Measurements from ENCODE around the gene HCN1. TPM values are rescaled to one million over a fixed set of nuclear protein-coding genes. Genes with fewer than 3 reads are reported as not detected.
"Not testable (repeated sequence)": the region's sequence is repeated elsewhere in the genome, so short reads cannot be mapped to it uniquely, and the experiment has no call there.

HCN1 gene
- total RNA-seq, 2 donors from 2014 or later, result 0.07 to 0.11 TPM

DNA sequence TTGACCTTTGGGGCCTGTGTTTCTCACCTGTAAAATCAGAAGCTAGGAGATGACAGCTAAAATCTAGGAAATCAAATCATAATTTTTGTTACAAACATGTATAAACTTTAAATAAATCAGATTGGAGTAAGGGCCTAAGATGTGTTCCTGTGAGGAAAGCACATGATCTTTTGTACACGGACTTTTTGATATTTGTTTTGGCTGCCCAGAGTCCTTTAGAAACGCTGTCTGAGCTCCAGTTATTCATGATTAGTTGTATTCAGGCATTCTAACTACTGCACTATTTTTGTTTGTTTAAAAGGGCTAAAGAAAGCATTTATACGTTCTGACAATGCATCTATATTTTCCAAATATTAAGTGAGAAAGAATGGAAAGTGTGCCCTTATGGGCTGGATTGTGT, 94.8 kb downstream of the HCN1 start:
- Histone ChIP-seq H3K27me3 (no peaks in the 10 kb centered on the region), H3K4me1 (no peaks in the 10 kb centered on the region), H3K4me3 (no peak overlapping the region), H3K36me3 (no peaks in the 10 kb centered on the region), H3K27ac (no peak overlapping the region), H3K9me3 (no peaks in the 10 kb centered on the region), H3K9ac (ENCODE audit: low read depth in 2 of 2, low read length in 2 of 2) (no peak overlapping the region)
- TF ChIP-seq, protein P1, sequence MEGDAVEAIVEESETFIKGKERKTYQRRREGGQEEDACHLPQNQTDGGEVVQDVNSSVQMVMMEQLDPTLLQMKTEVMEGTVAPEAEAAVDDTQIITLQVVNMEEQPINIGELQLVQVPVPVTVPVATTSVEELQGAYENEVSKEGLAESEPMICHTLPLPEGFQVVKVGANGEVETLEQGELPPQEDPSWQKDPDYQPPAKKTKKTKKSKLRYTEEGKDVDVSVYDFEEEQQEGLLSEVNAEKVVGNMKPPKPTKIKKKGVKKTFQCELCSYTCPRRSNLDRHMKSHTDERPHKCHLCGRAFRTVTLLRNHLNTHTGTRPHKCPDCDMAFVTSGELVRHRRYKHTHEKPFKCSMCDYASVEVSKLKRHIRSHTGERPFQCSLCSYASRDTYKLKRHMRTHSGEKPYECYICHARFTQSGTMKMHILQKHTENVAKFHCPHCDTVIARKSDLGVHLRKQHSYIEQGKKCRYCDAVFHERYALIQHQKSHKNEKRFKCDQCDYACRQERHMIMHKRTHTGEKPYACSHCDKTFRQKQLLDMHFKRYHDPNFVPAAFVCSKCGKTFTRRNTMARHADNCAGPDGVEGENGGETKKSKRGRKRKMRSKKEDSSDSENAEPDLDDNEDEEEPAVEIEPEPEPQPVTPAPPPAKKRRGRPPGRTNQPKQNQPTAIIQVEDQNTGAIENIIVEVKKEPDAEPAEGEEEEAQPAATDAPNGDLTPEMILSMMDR (IDR thresholded peaks at IDR 0.05), result no peak
- intact Hi-C loops (cut with DNase I), result no loop called here
- DNase-seq, result no peak

DNA sequence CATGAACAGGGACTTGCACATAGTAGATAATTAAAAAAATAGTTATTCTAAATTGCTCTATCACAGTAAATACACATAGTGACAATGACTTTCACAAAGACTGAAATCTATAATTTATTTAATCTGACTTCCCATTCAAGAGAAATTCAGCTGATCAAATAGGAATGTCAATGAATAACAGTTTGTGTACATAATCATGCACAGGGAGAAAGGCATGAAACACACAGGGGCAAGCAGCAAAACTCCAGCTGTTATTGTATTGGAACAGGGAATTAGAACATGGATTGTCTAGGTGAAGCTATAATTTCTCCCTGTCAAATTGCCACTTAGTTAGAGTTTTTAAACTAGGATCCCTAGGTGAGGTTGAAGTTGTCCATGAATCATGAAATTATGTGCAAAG, 99.9 kb downstream of the HCN1 start:
- TF ChIP-seq, protein P1 (IDR thresholded peaks at IDR 0.05), result no peak
- Histone ChIP-seq H3K27ac (no peak overlapping the region), H3K4me1 (no peaks in the 10 kb centered on the region), H3K9ac (ENCODE audit: low read depth in 2 of 2, low read length in 2 of 2) (no peak overlapping the region), H3K4me3 (no peak overlapping the region), H3K27me3 (no peaks in the 10 kb centered on the region), H3K36me3 (no peaks in the 10 kb centered on the region), H3K9me3 (no peaks in the 10 kb centered on the region)
- intact Hi-C loops (cut with DNase I), result no loop called here
- DNase-seq, result no peak

DNA sequence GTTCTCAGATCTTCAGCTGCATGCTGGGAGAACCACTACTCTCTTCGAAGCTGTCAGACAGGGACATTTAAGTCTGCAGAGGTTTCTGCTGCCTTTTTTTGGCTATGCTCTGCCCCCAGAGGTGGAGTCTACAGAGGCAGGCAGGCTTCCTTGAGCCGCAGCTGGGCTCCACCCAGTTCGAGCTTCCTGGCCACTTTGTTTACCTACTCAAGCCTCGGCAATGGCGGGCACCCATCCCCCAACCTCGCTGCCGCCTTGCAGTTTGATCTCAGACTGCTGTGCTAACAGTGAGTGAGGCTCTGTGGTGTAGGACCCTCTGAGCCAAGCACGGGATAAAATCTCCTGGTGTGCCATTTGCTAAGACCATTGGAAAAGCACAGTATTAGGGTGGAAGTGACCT, 110.2 kb downstream of the HCN1 start:
- H3K4me1 ChIP-seq; DNase-seq; H3K27me3 ChIP-seq; H3K9me3 ChIP-seq; intact Hi-C loops (cut with DNase I); H3K27ac ChIP-seq; H3K36me3 ChIP-seq; H3K4me3 ChIP-seq; H3K9ac ChIP-seq (ENCODE audit: low read depth in 2 of 2, low read length in 2 of 2): not testable (repeated sequence)

DNA sequence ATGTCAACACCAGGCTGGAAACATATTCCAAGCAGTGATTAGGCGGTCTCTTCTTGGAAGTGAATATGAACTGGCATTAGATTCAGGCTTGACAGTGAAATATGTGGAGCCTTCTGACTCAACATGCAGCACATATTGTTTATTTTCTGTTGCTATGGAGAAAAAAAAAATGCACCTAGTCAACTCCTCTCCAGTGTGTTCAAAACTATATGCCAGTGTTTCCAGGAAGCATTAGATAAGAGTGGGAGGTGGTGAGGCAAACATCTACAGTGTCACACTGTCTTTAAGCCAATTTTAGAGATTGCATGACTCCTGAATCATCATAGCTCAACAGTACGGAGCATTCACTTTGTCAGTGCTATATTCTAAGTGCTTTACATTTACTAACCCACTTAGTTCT, 117.9 kb downstream of the HCN1 start:
- intact Hi-C loops (cut with DNase I), result no loop called here
- DNase-seq, result no peak
- Histone ChIP-seq H3K27ac (no peak overlapping the region), H3K9ac (ENCODE audit: low read depth in 2 of 2, low read length in 2 of 2) (no peak overlapping the region), H3K9me3 (no peaks in the 10 kb centered on the region), H3K4me3 (no peak overlapping the region), H3K27me3 (no peaks in the 10 kb centered on the region), H3K36me3 (no peaks in the 10 kb centered on the region), H3K4me1 (no peaks in the 10 kb centered on the region)
- TF ChIP-seq, protein P1 (IDR thresholded peaks at IDR 0.05), result no peak

DNA sequence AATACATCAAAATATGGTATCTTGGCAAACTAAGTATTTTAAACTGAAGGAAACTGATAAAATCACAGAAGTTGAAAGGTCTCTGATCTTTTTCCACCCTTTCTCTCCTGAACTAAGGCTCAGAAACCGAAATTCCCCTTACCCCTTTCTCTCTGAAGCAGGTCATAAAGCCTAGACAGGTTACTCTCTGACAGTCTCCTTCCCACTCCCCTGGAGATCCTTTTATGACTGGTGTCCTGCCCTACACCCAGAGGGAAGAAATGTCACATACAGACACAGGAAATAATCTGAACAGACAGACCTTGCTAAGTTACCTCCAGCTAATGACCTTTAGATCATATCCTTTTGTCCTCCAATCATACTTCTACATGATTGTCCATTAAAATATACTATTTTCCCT, 127.4 kb downstream of the HCN1 start:
- H3K9ac ChIP-seq (ENCODE audit: low read depth in 2 of 2, low read length in 2 of 2), result no peak overlapping the region
- H3K9me3 ChIP-seq, result no peaks in the 10 kb centered on the region
- H3K27ac ChIP-seq, result no peak overlapping the region
- no peak overlapping the region for H3K4me3 ChIP-seq
- no peaks in the 10 kb centered on the region for H3K36me3 ChIP-seq
- no peaks in the 10 kb centered on the region for H3K27me3 ChIP-seq
- TF ChIP-seq, protein P1 (IDR thresholded peaks at IDR 0.05), result no peak
- no peak for DNase-seq
- H3K4me1 ChIP-seq, result no peaks in the 10 kb centered on the region
- intact Hi-C loops (cut with DNase I), result no loop called here

DNA sequence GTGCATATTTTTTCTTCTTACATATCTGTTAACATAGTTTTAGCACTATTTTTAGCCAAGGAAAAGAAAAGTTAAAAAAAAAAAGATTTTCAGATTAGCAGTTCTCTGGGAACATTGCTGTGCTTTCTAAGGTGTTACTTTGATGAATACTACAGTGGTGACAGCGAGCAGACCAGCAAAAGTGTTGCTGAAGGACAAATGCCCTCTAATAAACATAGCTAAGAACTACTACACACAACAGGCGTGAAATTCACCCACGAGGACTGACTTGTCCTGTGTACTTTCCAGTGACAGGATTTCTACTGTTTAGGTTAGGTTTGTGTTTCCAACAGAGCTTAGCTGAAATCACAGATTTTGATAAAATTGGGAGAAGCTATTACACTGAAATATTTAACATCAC, 153.8 kb downstream of the HCN1 start:
- TF ChIP-seq, protein P1 (IDR thresholded peaks at IDR 0.05), result no peak
- Histone ChIP-seq H3K36me3 (no peaks in the 10 kb centered on the region), H3K4me1 (no peaks in the 10 kb centered on the region), H3K27me3 (no peaks in the 10 kb centered on the region), H3K4me3 (no peak overlapping the region), H3K9ac (ENCODE audit: low read depth in 2 of 2, low read length in 2 of 2) (no peak overlapping the region), H3K9me3 (no peaks in the 10 kb centered on the region), H3K27ac (no peak overlapping the region)
- DNase-seq, result no peak
- intact Hi-C loops (cut with DNase I), result no loop called here
